Measurements from ENCODE around the gene AFDN.
A peak's percentile ranks its signal among the peaks of the same experiment; 100 is the strongest.

DNA sequence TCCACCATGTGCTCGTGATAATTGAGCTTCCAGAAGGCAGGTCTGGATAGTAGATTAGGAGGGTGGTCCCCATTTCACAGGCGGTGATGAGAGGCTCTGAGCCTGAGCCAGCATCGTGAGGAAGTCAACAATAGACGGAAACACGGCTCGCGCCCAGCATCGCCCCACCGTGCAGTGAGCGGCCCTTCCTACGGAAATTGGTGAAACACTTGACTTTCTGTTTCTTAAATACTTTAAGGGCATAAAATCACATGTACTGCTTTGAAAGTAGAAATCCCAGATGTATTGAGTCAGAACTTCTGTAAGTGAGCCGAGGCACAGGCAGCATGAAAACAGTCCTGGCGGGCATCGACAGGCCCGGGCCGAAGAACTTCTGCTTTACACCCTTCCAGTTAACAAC lies 166.5 kb downstream of the AFDN start:
- TF ChIP-seq, protein P1, sequence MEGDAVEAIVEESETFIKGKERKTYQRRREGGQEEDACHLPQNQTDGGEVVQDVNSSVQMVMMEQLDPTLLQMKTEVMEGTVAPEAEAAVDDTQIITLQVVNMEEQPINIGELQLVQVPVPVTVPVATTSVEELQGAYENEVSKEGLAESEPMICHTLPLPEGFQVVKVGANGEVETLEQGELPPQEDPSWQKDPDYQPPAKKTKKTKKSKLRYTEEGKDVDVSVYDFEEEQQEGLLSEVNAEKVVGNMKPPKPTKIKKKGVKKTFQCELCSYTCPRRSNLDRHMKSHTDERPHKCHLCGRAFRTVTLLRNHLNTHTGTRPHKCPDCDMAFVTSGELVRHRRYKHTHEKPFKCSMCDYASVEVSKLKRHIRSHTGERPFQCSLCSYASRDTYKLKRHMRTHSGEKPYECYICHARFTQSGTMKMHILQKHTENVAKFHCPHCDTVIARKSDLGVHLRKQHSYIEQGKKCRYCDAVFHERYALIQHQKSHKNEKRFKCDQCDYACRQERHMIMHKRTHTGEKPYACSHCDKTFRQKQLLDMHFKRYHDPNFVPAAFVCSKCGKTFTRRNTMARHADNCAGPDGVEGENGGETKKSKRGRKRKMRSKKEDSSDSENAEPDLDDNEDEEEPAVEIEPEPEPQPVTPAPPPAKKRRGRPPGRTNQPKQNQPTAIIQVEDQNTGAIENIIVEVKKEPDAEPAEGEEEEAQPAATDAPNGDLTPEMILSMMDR (IDR thresholded peaks at IDR 0.05): no peak
- TF ChIP-seq POLR2A (IDR thresholded peaks at IDR 0.05; ENCODE audit: low read depth) (no peak), EP300 (IDR thresholded peaks at IDR 0.05) (no peak), POLR2AphosphoS5 (IDR thresholded peaks at IDR 0.05) (peak; percentile 56 to 78)
